Neuronal stem cell (in vitro differentiated cells): ENCODE results near the gene PARVA.

Experiments
- DNase-seq: peaks from one replicate; pipeline ENCODE4 v3.0.0-alpha.2; 2013; ENCODE audit warnings: low spot score
- H2AFZ ChIP-seq: one replicate; pipeline ENCODE4 v1.6.1; 2013; ENCODE audit warnings: mild to moderate bottlenecking, low read length, inconsistent platforms
- H2AK5ac ChIP-seq: 2 replicates; pipeline ENCODE4 v1.6.1; 2013; ENCODE audit warnings: low read depth, mild to moderate bottlenecking, inconsistent platforms, low read length, moderate library complexity, mixed read lengths
- H2BK120ac ChIP-seq: 2 replicates; pipeline ENCODE4 v1.6.1; 2013; ENCODE audit warnings: low read depth, mild to moderate bottlenecking, inconsistent platforms, low read length, moderate library complexity, mixed read lengths
- H2BK12ac ChIP-seq: one replicate; pipeline ENCODE4 v1.6.1; 2013; ENCODE audit warnings: low read length, inconsistent platforms
- H2BK15ac ChIP-seq: 2 replicates; pipeline ENCODE4 v1.6.1; 2013; ENCODE audit warnings: mild to moderate bottlenecking, low read length, inconsistent platforms, mixed read lengths
- H2BK5ac ChIP-seq: one replicate; pipeline ENCODE4 v1.6.1; 2013; ENCODE audit warnings: inconsistent platforms, mild to moderate bottlenecking, low read length, moderate library complexity
- H3K14ac ChIP-seq: one replicate; pipeline ENCODE4 v1.6.1; 2013; ENCODE audit warnings: low read length, inconsistent platforms
- H3K18ac ChIP-seq: 2 replicates; pipeline ENCODE4 v1.6.1; 2013; ENCODE audit warnings: low read length, inconsistent platforms
- H3K23ac ChIP-seq: 2 replicates; pipeline ENCODE4 v1.6.1; 2013; ENCODE audit warnings: low read depth, mild to moderate bottlenecking, mixed read lengths, low read length, inconsistent platforms; ENCODE audit not compliant: poor library complexity
- H3K27ac ChIP-seq: replicated peaks from 3 replicates; pipeline ENCODE4 v1.5.1; 2013; ENCODE audit warnings: low read length, inconsistent platforms
- H3K27me3 ChIP-seq, 3 experiments: 2 replicates each; pipeline ENCODE4 v1.6.1; 2013; ENCODE audit warnings: low read length in 3 of 3, mild to moderate bottlenecking in 2 of 3, inconsistent platforms in 1 of 3, low read depth in 1 of 3, mixed read lengths in 1 of 3, moderate library complexity in 1 of 3; ENCODE audit not compliant: control insufficient read depth in 3 of 3, insufficient read depth in 3 of 3
- H3K36me3 ChIP-seq, 2 donors: replicated peaks in 1 of 2; 2 replicates each; pipeline ENCODE4 v1.6.1; 2013; ENCODE audit warnings: low read length in 2 of 2; ENCODE audit not compliant: control insufficient read depth in 2 of 2, insufficient read depth in 2 of 2
- H3K4ac ChIP-seq: 2 replicates; pipeline ENCODE4 v1.6.1; 2013; ENCODE audit warnings: inconsistent platforms, mild to moderate bottlenecking, low read length, moderate library complexity
- H3K4me1 ChIP-seq, 2 donors: 1 replicate in 1 of 2; 2 replicates in 1 of 2; pipeline ENCODE4 v1.6.1; 2013; ENCODE audit warnings: low read length in 2 of 2, low read depth in 1 of 2; ENCODE audit not compliant: control insufficient read depth in 2 of 2, insufficient read depth in 1 of 2
- H3K4me2 ChIP-seq: one replicate; pipeline ENCODE4 v1.6.1; 2013; ENCODE audit warnings: mild to moderate bottlenecking, low read length, inconsistent platforms; ENCODE audit not compliant: insufficient read depth, poor library complexity, severe bottlenecking
- H3K4me3 ChIP-seq, 2 donors: 2 replicates each; pipeline ENCODE4 v1.5.1; 2013; ENCODE audit warnings: low read length in 2 of 2, mild to moderate bottlenecking in 2 of 2, inconsistent platforms in 1 of 2, moderate library complexity in 1 of 2
- H3K79me1 ChIP-seq: one replicate; pipeline ENCODE4 v1.6.1; 2013; ENCODE audit warnings: low read depth, mild to moderate bottlenecking, inconsistent platforms, low read length, moderate library complexity
- H3K9ac ChIP-seq: one replicate; pipeline ENCODE4 v1.6.1; 2013; ENCODE audit warnings: mild to moderate bottlenecking, low read depth, low read length, inconsistent platforms; ENCODE audit not compliant: poor library complexity
- H3K9me3 ChIP-seq, 2 donors: replicated peaks in 1 of 2; 2 replicates each; pipeline versions ENCODE3 to v1.6.1; 2013; ENCODE audit warnings: low read length in 2 of 2, mild to moderate bottlenecking in 2 of 2, inconsistent platforms in 1 of 2, low read depth in 1 of 2, mixed read lengths in 1 of 2, moderate library complexity in 1 of 2; ENCODE audit not compliant: control insufficient read depth in 2 of 2, insufficient read depth in 1 of 2
- H4K8ac ChIP-seq: one replicate; pipeline ENCODE4 v1.6.1; 2013; ENCODE audit warnings: low read depth, mild to moderate bottlenecking, inconsistent platforms, low read length, moderate library complexity
- H4K91ac ChIP-seq: one replicate; pipeline ENCODE4 v1.6.1; 2013; ENCODE audit warnings: low read length, low read depth, mild to moderate bottlenecking, inconsistent platforms; ENCODE audit not compliant: poor library complexity
- WGBS, 2 donors: extraction: QIAGEN DNeasy Blood & Tissue Kit; methylation state at CpG; one replicate each; pipeline ENCODE4 v1.1.7; 2013; ENCODE audit warnings: missing lambda C conversion rate in 2 of 2, mixed read lengths in 1 of 2; ENCODE audit not compliant: insufficient read length in 2 of 2, insufficient replicate concordance in 1 of 2; ENCODE audit errors: extremely low coverage in 2 of 2; 5-methylcytosine and 5-hydroxymethylcytosine counted together

PARVA gene

GRCh38 chr11:12517306-12517705, 139.9 kb downstream of the PARVA start:
- Histone ChIP-seq H3K27me3 (peaks cover 0 to 11% (median 0%) of the 10 kb centered on the region in 3 experiments), H3K4ac (no peak overlapping the region), H3K27ac (no peak overlapping the region), H3K4me3 (no peak overlapping the region), H2BK120ac (no peak overlapping the region), H2AK5ac (peak overlapping the region; percentile 51), H3K18ac (no peak overlapping the region), H4K8ac (no peak overlapping the region), H2BK12ac (no peak overlapping the region), H2BK15ac (no peak overlapping the region), H3K23ac (no peak overlapping the region), H3K79me1 (no peaks in the 10 kb centered on the region), H3K36me3 (no peaks in the 10 kb centered on the region), H2BK5ac (no peak overlapping the region), H2AFZ (no peak overlapping the region), H3K9ac (no peak overlapping the region), H3K4me2 (no peak overlapping the region), H3K9me3 (no peaks in the 10 kb centered on the region), H3K14ac (no peak overlapping the region), H3K4me1 (peaks cover 0 to 6% of the 10 kb centered on the region in 2 donors), H4K91ac (no peak overlapping the region)
- no CpG with 5 or more reads among the region's 4 CpGs for WGBS, 2 donors
- no peak for DNase-seq

GRCh38 chr11:12517741-12518140, 140.4 kb downstream of the PARVA start:
- Histone ChIP-seq H2AK5ac (peak overlapping the region; percentile 51), H2AFZ (no peak overlapping the region), H3K23ac (no peak overlapping the region), H3K27me3 (peaks cover 0 to 11% (median 0%) of the 10 kb centered on the region in 3 experiments), H3K9me3 (no peaks in the 10 kb centered on the region), H2BK5ac (no peak overlapping the region), H3K27ac (no peak overlapping the region), H3K14ac (peak overlapping the region; percentile 10), H2BK120ac (no peak overlapping the region), H2BK15ac (no peak overlapping the region), H3K9ac (peak overlapping the region; percentile 18), H3K36me3 (no peaks in the 10 kb centered on the region), H3K4ac (no peak overlapping the region), H4K91ac (no peak overlapping the region), H4K8ac (no peak overlapping the region), H3K4me2 (no peak overlapping the region), H3K18ac (no peak overlapping the region), H2BK12ac (no peak overlapping the region), H3K4me3 (no peak overlapping the region), H3K79me1 (no peaks in the 10 kb centered on the region), H3K4me1 (peaks cover 0 to 6% of the 10 kb centered on the region in 2 donors)
- DNase-seq = no peak
- WGBS, 2 donors = no CpG with 5 or more reads among the region's 4 CpGs

DNA sequence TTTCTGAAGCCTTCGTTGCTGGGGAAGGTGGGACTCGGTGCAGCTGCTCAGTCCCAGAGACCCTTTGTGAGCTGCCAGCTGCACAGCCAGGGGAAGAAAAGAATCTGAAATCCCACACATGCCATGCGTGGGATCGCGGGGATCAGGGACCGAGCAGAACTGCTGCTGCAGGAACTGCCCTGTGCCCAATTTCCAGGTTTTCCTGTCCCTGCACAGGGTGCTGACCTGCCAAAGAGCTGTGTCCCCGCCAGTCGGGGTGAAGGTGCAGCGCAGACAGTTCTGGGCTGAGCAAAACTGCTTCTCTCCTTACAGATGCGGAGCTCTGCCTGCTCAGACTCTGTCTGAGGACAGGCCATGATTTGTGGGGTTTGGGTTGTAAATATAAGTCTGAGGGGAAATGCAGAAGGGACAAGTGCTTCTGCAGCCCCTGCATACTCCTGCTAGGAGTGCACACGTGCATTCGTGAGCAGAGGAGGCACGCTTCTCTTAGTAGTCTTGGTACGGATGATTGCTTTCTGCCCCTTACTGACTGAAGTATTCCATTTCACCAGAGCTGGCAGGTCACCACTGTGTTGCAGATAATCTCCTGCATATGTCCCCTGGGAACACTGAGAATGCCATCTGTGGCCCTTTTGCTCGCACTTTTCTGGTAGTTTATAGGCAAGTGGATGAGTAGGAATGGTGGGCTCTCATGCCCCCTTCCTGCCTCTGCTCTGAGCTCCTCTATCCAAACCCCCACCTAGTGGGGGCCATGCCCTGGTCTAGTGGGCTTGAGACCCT, 141.4 kb downstream of the PARVA start:
- Histone ChIP-seq H2AK5ac (no peak overlapping the region), H3K4me3 (no peak overlapping the region), H3K4me2 (no peak overlapping the region), H3K14ac (no peak overlapping the region), H2BK120ac (no peak overlapping the region), H2BK15ac (no peak overlapping the region), H4K8ac (no peak overlapping the region), H3K23ac (no peak overlapping the region), H3K27me3 (peaks cover 0 to 5% (median 0%) of the 10 kb centered on the region in 3 experiments), H3K4me1 (peaks cover 0 to 6% of the 10 kb centered on the region in 2 donors), H4K91ac (no peak overlapping the region), H3K27ac (no peak overlapping the region), H3K9me3 (no peaks in the 10 kb centered on the region), H2BK12ac (no peak overlapping the region), H3K79me1 (no peaks in the 10 kb centered on the region), H3K36me3 (no peaks in the 10 kb centered on the region), H3K18ac (peak overlapping the region; percentile 60), H3K9ac (no peak overlapping the region), H2AFZ (no peak overlapping the region), H2BK5ac (no peak overlapping the region), H3K4ac (no peak overlapping the region)
- WGBS, 2 donors = no CpG with 5 or more reads among the region's 15 CpGs
- DNase-seq = no peak

- Histone ChIP-seq H2BK15ac (no peak overlapping the region), H3K9ac (no peak overlapping the region), H2BK120ac (no peak overlapping the region), H2AFZ (no peak overlapping the region), H3K4ac (no peak overlapping the region), H3K27ac (no peak overlapping the region), H3K4me3 (no peak overlapping the region), H3K79me1 (no peaks in the 10 kb centered on the region), H3K36me3 (no peaks in the 10 kb centered on the region), H2AK5ac (no peak overlapping the region), H4K91ac (no peak overlapping the region), H3K4me1 (peaks cover 0 to 6% of the 10 kb centered on the region in 2 donors), H3K23ac (no peak overlapping the region), H3K27me3 (peaks cover 0 to 5% (median 0%) of the 10 kb centered on the region in 3 experiments), H3K18ac (no peak overlapping the region), H3K14ac (no peak overlapping the region), H2BK5ac (no peak overlapping the region), H3K4me2 (no peak overlapping the region), H3K9me3 (no peaks in the 10 kb centered on the region), H4K8ac (no peak overlapping the region), H2BK12ac (no peak overlapping the region)
- no CpG with 5 or more reads among the region's 3 CpGs for WGBS, 2 donors
- DNase-seq = no peak
These were observed 142.7 kb downstream of the PARVA start for GRCh38 chr11:12520054-12520453.
